Measurements from ENCODE around the gene SLC6A18.

The SLC6A18 gene

GRCh38 chr5:1183424-1184162, 41.6 kb upstream of the SLC6A18 start:
- no peak for TF ChIP-seq CTCF (IDR thresholded peaks at IDR 0.05)
- TF ChIP-seq ZFX (IDR thresholded peaks at IDR 0.05; ENCODE audit: borderline replicate concordance) = no peak

GRCh38 chr5:1184163-1184470, 41.1 kb upstream of the SLC6A18 start:
- H3K27ac ChIP-seq = no peak overlapping the region
- TF ChIP-seq ZFX (IDR thresholded peaks at IDR 0.05; ENCODE audit: borderline replicate concordance) (no peak), CTCF (IDR thresholded peaks at IDR 0.05) (no peak)

More at GRCh38 chr5:1183424-1184162, 41.6 kb upstream of the SLC6A18 start:
- H3K27ac ChIP-seq = no peak overlapping the region

GRCh38 chr5:1184481-1184880, 40.7 kb upstream of the SLC6A18 start:
- no peak for TF ChIP-seq ZFX (IDR thresholded peaks at IDR 0.05; ENCODE audit: borderline replicate concordance)
- no peak for TF ChIP-seq CTCF (IDR thresholded peaks at IDR 0.05)
- no peak overlapping the region for H3K27ac ChIP-seq

GRCh38 chr5:1185038-1185627, 40.0 kb upstream of the SLC6A18 start:
- TF ChIP-seq CTCF (IDR thresholded peaks at IDR 0.05) = no peak
- TF ChIP-seq ZFX (IDR thresholded peaks at IDR 0.05; ENCODE audit: borderline replicate concordance) = no peak
- no peak overlapping the region for H3K27ac ChIP-seq

- no peak overlapping the region for H3K27ac ChIP-seq
Measured at GRCh38 chr5:1185629-1186350, 39.4 kb upstream of the SLC6A18 start.

GRCh38 chr5:1186351-1187233, 38.6 kb upstream of the SLC6A18 start:
- H3K27ac ChIP-seq = no peak overlapping the region
- TF ChIP-seq ZFX (IDR thresholded peaks at IDR 0.05; ENCODE audit: borderline replicate concordance) (no peak), CTCF (IDR thresholded peaks at IDR 0.05) (no peak)

More at GRCh38 chr5:1185629-1186350, 39.4 kb upstream of the SLC6A18 start:
- TF ChIP-seq CTCF (IDR thresholded peaks at IDR 0.05) (no peak), ZFX (IDR thresholded peaks at IDR 0.05; ENCODE audit: borderline replicate concordance) (no peak)

Measured in 22Rv1 (cell line).